Measurements from ENCODE around the gene CHCHD5.
"Not testable (repeated sequence)": the region's sequence is repeated elsewhere in the genome, so short reads cannot be mapped to it uniquely, and the experiment has no call there.

Gene CHCHD5

GRCh38 chr2:112584134-112584890, at the start of gene CHCHD5:
Gene CHCHD5, plus strand, starts transcription at chr2:112584609. Its CDS starts 39 bp downstream, at chr2:112584648.
- peak; percentile 79 to 87 (median 85) for DNase-seq (ENCODE audit: low read depth in 2 of 3, low spot score in 2 of 3)

GRCh38 chr2:112534826-112535225, 49.6 kb upstream of the CHCHD5 start:
- no peak for DNase-seq (ENCODE audit: low read depth in 2 of 3, low spot score in 2 of 3)

GRCh38 chr2:112536665-112537064, 47.7 kb upstream of the CHCHD5 start:
- DNase-seq (ENCODE audit: low read depth in 2 of 3, low spot score in 2 of 3): not testable (repeated sequence)

- DNase-seq (ENCODE audit: low read depth in 2 of 3, low spot score in 2 of 3): no peak
Observed at GRCh38 chr2:112539306-112539705, 45.1 kb upstream of the CHCHD5 start.

- no peak for DNase-seq (ENCODE audit: low read depth in 2 of 3, low spot score in 2 of 3)
Observed at GRCh38 chr2:112540906-112541305, 43.5 kb upstream of the CHCHD5 start.

- DNase-seq (ENCODE audit: low read depth in 2 of 3, low spot score in 2 of 3): peak; percentile 47 to 60 (median 55)
Observed at GRCh38 chr2:112541315-112542122, 42.9 kb upstream of the CHCHD5 start.

- DNase-seq (ENCODE audit: low read depth in 2 of 3, low spot score in 2 of 3): peak; percentile 46 to 64 (median 62)
Observed at GRCh38 chr2:112542123-112542983, 42.1 kb upstream of the CHCHD5 start, which contains the start of gene POLR1B. Gene POLR1B, plus strand, starts transcription at chr2:112542465. Its CDS starts 30 bp downstream, at chr2:112542495.

GRCh38 chr2:112542984-112543661, 41.3 kb upstream of the CHCHD5 start:
- DNase-seq (ENCODE audit: low read depth in 2 of 3, low spot score in 2 of 3): peak in 1 of 3 experiments; percentile 9

- no peak for DNase-seq (ENCODE audit: low read depth in 2 of 3, low spot score in 2 of 3)
Observed at GRCh38 chr2:112547333-112547732, 37.1 kb upstream of the CHCHD5 start.

- DNase-seq (ENCODE audit: low read depth in 2 of 3, low spot score in 2 of 3): no peak
Observed at GRCh38 chr2:112548980-112549379, 35.4 kb upstream of the CHCHD5 start.

GRCh38 chr2:112566104-112566503, 18.3 kb upstream of the CHCHD5 start:
- DNase-seq (ENCODE audit: low read depth in 2 of 3, low spot score in 2 of 3): no peak

GRCh38 chr2:112566508-112566907, 17.9 kb upstream of the CHCHD5 start:
- not testable (repeated sequence) for DNase-seq (ENCODE audit: low read depth in 2 of 3, low spot score in 2 of 3)

- DNase-seq (ENCODE audit: low read depth in 2 of 3, low spot score in 2 of 3): no peak
Observed at GRCh38 chr2:112572005-112572404, 12.4 kb upstream of the CHCHD5 start.

GRCh38 chr2:112577756-112578155, 6.7 kb upstream of the CHCHD5 start:
- no peak for DNase-seq (ENCODE audit: low read depth in 2 of 3, low spot score in 2 of 3)

- DNase-seq (ENCODE audit: low read depth in 2 of 3, low spot score in 2 of 3): no peak
Observed at GRCh38 chr2:112579241-112579640, 5.2 kb upstream of the CHCHD5 start.

- DNase-seq (ENCODE audit: low read depth in 2 of 3, low spot score in 2 of 3): no peak
Observed at GRCh38 chr2:112580084-112580483, 4.3 kb upstream of the CHCHD5 start.

- DNase-seq (ENCODE audit: low read depth in 2 of 3, low spot score in 2 of 3): no peak
Observed at GRCh38 chr2:112582314-112582746, 2.1 kb upstream of the CHCHD5 start.

- peak in 2 of 3 experiments; percentile 14 to 23 for DNase-seq (ENCODE audit: low read depth in 2 of 3, low spot score in 2 of 3)
Observed at GRCh38 chr2:112583497-112584133, 794 bp upstream of the CHCHD5 start.

GRCh38 chr2:112584891-112585250, 462 bp downstream of the CHCHD5 start:
- DNase-seq (ENCODE audit: low read depth in 2 of 3, low spot score in 2 of 3): no peak

- no peak for DNase-seq (ENCODE audit: low read depth in 2 of 3, low spot score in 2 of 3)
Observed at GRCh38 chr2:112585400-112585799, 991 bp downstream of the CHCHD5 start.

Data from activated CD8-positive, alpha-beta memory T cell treated with anti-CD3 and anti-CD28 coated beads for 48 hours (primary cell).